ENCODE results near the gene WDR5B. TPM values are rescaled to one million over a fixed set of nuclear protein-coding genes. Genes with fewer than 3 reads are reported as not detected.
"Not testable (repeated sequence)": the region's sequence is repeated elsewhere in the genome, so short reads cannot be mapped to it uniquely, and the experiment has no call there.

Gene WDR5B
- total and polyA plus RNA-seq, 2 experiments from 2014 or later, result 3.7 to 5.6 TPM

DNA sequence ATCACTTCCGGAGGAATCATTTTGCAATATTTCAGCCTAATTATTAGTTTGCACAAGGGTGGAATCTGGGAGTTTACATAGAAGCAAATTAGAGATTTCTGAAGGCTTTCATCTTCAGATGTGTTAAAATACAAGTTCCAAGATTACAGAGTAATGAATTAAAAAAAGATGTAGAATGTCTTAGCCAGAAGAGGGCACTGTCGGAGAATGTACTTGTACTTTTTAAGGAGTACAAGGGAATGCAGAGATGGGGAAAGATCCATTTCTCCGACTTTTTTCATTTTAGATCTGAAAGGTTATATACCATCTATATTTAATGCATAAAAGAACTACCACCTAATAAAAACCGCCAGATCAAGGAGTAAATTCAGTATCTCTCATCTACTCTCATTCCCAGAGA is 43.1 kb upstream of the WDR5B start:
- no peak overlapping the region for H3K4me3 ChIP-seq
- H3K4me1 ChIP-seq (ENCODE audit: insufficient read depth), result no peaks in the 10 kb centered on the region
- peaks cover 76% of the 10 kb centered on the region for H3K79me2 ChIP-seq (ENCODE audit: insufficient read depth)
- WGBS, 2 experiments (ENCODE audit: low coverage in 1 of 2, low lambda C conversion rate in 2 of 2, missing lambda C conversion rate in 2 of 2), result 27 to 35% methylated on average over 4 of the region's 4 CpGs
- H3K36me3 ChIP-seq (ENCODE audit: low read depth), result peaks cover 52% of the 10 kb centered on the region
- H3F3A ChIP-seq (ENCODE audit: insufficient read depth), result peaks cover 9% of the 10 kb centered on the region
- no peak overlapping the region for H3K4me2 ChIP-seq (ENCODE audit: unreplicated experiment)
- TF ChIP-seq EZH2phosphoT487 (IDR thresholded peaks at IDR 0.05; ENCODE audit: insufficient read depth, low read depth) (no peak), EZH2 (IDR thresholded peaks at IDR 0.05; ENCODE audit: insufficient read depth, poor library complexity, severe bottlenecking) (no peak)
- H3K27me3 ChIP-seq (replicated peaks; ENCODE audit: insufficient read depth), result no peaks in the 10 kb centered on the region
- H4K20me1 ChIP-seq (ENCODE audit: insufficient read depth), result no peaks in the 10 kb centered on the region
- H3K9me2 ChIP-seq (ENCODE audit: insufficient read depth), result no peaks in the 10 kb centered on the region
- in situ Hi-C loops (cut with MboI), result loop anchor here (25.0 kb wide), 1 partner anchor 228 kb away; the partner anchor contains the start of gene PARP14
- no peak overlapping the region for H3K27ac ChIP-seq
- H3K9ac ChIP-seq, result no peak overlapping the region
- DNase-seq, result peak; percentile 75
- no peak overlapping the region for H2AFZ ChIP-seq
- H3K9me3 ChIP-seq (ENCODE audit: low read depth), result no peaks in the 10 kb centered on the region

DNA sequence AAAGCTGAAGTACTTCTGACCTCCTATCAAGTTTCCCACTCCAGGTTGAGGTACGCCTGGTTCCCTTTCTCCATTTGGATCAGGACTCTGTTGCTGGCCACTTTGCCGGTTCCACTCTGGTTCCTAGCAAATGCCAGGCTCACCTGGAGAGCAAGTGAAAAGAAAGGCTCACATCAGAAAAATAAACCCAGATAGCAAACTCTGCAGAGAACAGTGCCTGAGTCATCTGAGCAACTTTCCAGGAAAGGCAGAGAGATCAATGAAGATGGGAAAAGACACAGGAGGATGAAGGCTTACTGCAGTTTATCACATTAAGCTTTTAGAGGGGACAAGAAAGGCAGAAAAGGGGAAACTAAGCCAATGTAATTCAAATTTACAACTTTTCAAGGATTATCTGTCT is 41.8 kb upstream of the WDR5B start:
- H3K4me1 ChIP-seq (ENCODE audit: insufficient read depth), result no peaks in the 10 kb centered on the region
- H3K4me2 ChIP-seq (ENCODE audit: unreplicated experiment), result no peak overlapping the region
- 98 to 100% methylated on average over 2 of the region's 2 CpGs for WGBS, 2 experiments (ENCODE audit: low coverage in 1 of 2, low lambda C conversion rate in 2 of 2, missing lambda C conversion rate in 2 of 2)
- no peak for DNase-seq
- H3K27me3 ChIP-seq (replicated peaks; ENCODE audit: insufficient read depth), result no peaks in the 10 kb centered on the region
- no peak overlapping the region for H2AFZ ChIP-seq
- H3K79me2 ChIP-seq (ENCODE audit: insufficient read depth), result peaks cover 63% of the 10 kb centered on the region
- peaks cover 54% of the 10 kb centered on the region for H3K36me3 ChIP-seq (ENCODE audit: low read depth)
- no peaks in the 10 kb centered on the region for H4K20me1 ChIP-seq (ENCODE audit: insufficient read depth)
- H3K4me3 ChIP-seq, result no peak overlapping the region
- H3K9me3 ChIP-seq (ENCODE audit: low read depth), result no peaks in the 10 kb centered on the region
- no peak for TF ChIP-seq EZH2 (IDR thresholded peaks at IDR 0.05; ENCODE audit: insufficient read depth, poor library complexity, severe bottlenecking)
- no peak for TF ChIP-seq EZH2phosphoT487 (IDR thresholded peaks at IDR 0.05; ENCODE audit: insufficient read depth, low read depth)
- peaks cover 9% of the 10 kb centered on the region for H3F3A ChIP-seq (ENCODE audit: insufficient read depth)
- no peaks in the 10 kb centered on the region for H3K9me2 ChIP-seq (ENCODE audit: insufficient read depth)
- no peak overlapping the region for H3K9ac ChIP-seq
- in situ Hi-C loops (cut with MboI), result loop anchor here (25.0 kb wide), 1 partner anchor 230 kb away; the partner anchor contains the start of gene PARP14
- no peak overlapping the region for H3K27ac ChIP-seq

DNA sequence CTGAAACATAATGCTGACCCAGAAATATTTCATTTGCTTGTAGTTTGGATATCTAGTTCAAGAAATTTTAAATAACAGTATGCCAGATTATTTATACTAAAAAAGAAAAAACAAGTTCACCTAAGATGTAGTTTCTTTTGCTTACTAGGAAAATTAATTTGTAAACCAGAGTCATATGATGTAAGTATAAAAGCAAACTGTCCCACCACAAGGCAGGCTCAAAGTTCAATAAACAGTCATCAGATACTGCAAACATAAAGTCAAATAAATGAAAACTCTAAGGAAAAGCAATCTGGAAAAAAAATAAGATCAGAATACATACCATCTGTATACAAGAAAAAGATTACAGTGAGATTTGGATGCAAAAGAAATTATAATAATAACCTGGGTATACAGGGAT is 40.2 kb upstream of the WDR5B start:
- no peaks in the 10 kb centered on the region for H3K9me3 ChIP-seq (ENCODE audit: low read depth)
- no peak for DNase-seq
- TF ChIP-seq EZH2phosphoT487 (IDR thresholded peaks at IDR 0.05; ENCODE audit: insufficient read depth, low read depth), result no peak
- TF ChIP-seq EZH2 (IDR thresholded peaks at IDR 0.05; ENCODE audit: insufficient read depth, poor library complexity, severe bottlenecking), result no peak
- in situ Hi-C loops (cut with MboI), result loop anchor here (25.0 kb wide), 1 partner anchor 231 kb away; the partner anchor contains the start of gene PARP14
- peaks cover 49% of the 10 kb centered on the region for H3K36me3 ChIP-seq (ENCODE audit: low read depth)
- no peak overlapping the region; the same call in 1 of the 2 replicates for H3K9ac ChIP-seq
- peaks cover 54% of the 10 kb centered on the region for H3K79me2 ChIP-seq (ENCODE audit: insufficient read depth)
- no peak overlapping the region for H3K4me2 ChIP-seq (ENCODE audit: unreplicated experiment)
- peaks cover 9% of the 10 kb centered on the region for H3F3A ChIP-seq (ENCODE audit: insufficient read depth)
- H3K27me3 ChIP-seq (replicated peaks; ENCODE audit: insufficient read depth), result no peaks in the 10 kb centered on the region
- H3K4me3 ChIP-seq, result no peak overlapping the region
- H3K27ac ChIP-seq, result no peak overlapping the region
- no peak overlapping the region for H2AFZ ChIP-seq
- H4K20me1 ChIP-seq (ENCODE audit: insufficient read depth), result no peaks in the 10 kb centered on the region
- H3K9me2 ChIP-seq (ENCODE audit: insufficient read depth), result no peaks in the 10 kb centered on the region
- H3K4me1 ChIP-seq (ENCODE audit: insufficient read depth), result 0 out of 2 replicates have a peak, but pooled peaks cover 3% of the 10 kb centered on the region

DNA sequence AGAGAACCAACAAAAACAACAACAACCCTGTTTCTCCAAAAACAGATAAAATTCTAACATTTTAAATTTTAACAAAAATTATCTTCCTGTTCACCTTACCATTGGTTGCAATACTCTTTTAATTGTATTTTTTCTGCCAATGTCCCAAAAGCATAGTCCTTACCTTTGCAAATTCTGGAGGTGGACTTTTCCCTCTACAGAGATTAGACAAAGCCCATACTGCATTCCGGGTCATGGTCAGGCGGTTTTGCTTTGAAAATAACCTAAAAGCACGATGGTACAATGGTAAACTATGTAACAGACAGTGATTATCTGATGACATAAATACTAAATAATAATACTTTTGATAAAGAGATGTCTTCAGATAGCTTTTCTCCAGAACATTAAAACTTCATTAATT is 35.5 kb upstream of the WDR5B start:
- H3K9me3 ChIP-seq (ENCODE audit: low read depth), result no peaks in the 10 kb centered on the region

DNA sequence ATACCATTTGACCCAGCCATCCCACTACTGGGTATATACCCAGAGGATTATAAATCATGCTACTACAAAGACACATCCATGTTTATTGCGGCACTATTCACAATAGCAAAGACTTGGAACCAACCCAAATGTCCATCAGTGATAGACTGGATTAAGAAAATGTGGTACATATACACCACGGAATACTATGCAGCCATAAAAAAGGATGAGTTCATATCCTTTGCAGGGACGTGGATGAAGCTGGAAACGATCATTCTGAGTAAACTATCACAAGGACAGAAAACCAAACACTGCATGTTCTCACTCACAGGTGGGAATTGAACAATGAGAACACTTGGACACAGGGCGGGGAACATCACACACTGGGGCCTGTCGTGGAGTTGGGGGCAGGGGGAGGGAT is 32.4 kb upstream of the WDR5B start:
- in situ Hi-C loops (cut with MboI); H3F3A ChIP-seq (ENCODE audit: insufficient read depth); H3K9me2 ChIP-seq (ENCODE audit: insufficient read depth); DNase-seq; H3K4me2 ChIP-seq (ENCODE audit: unreplicated experiment); H2AFZ ChIP-seq; H3K4me1 ChIP-seq (ENCODE audit: insufficient read depth); H3K27me3 ChIP-seq (replicated peaks; ENCODE audit: insufficient read depth); H3K9ac ChIP-seq; H3K4me3 ChIP-seq; H3K9me3 ChIP-seq (ENCODE audit: low read depth); H3K27ac ChIP-seq; H4K20me1 ChIP-seq (ENCODE audit: insufficient read depth): not testable (repeated sequence)
- 93 to 94% methylated on average over 6 of the region's 6 CpGs for WGBS, 2 experiments (ENCODE audit: low coverage in 1 of 2, low lambda C conversion rate in 2 of 2, missing lambda C conversion rate in 2 of 2)
- H3K36me3 ChIP-seq (ENCODE audit: low read depth), result peaks cover 65% of the 10 kb centered on the region
- peaks cover 83% of the 10 kb centered on the region for H3K79me2 ChIP-seq (ENCODE audit: insufficient read depth)

More for the DNA sequence above, 35.5 kb upstream of the WDR5B start:
- H3K27ac ChIP-seq, result no peak overlapping the region
- peaks cover 73% of the 10 kb centered on the region for H3K79me2 ChIP-seq (ENCODE audit: insufficient read depth)
- H3K9me2 ChIP-seq (ENCODE audit: insufficient read depth), result no peaks in the 10 kb centered on the region
- 0 out of 2 replicates have a peak, but pooled peaks cover 5% of the 10 kb centered on the region for H3F3A ChIP-seq (ENCODE audit: insufficient read depth)
- no peak overlapping the region for H3K4me3 ChIP-seq
- in situ Hi-C loops (cut with MboI), result loop anchor here (25.0 kb wide), 1 partner anchor 236 kb away; the partner anchor contains the start of gene PARP14
- H3K4me1 ChIP-seq (ENCODE audit: insufficient read depth), result 0 out of 2 replicates have a peak, but pooled peaks cover 3% of the 10 kb centered on the region
- H2AFZ ChIP-seq, result no peak overlapping the region
- no peak overlapping the region for H3K9ac ChIP-seq
- 87 to 93% methylated on average over 3 of the region's 3 CpGs for WGBS, 2 experiments (ENCODE audit: low coverage in 1 of 2, low lambda C conversion rate in 2 of 2, missing lambda C conversion rate in 2 of 2)
- no peak for DNase-seq
- no peaks in the 10 kb centered on the region for H4K20me1 ChIP-seq (ENCODE audit: insufficient read depth)
- TF ChIP-seq EZH2 (IDR thresholded peaks at IDR 0.05; ENCODE audit: insufficient read depth, poor library complexity, severe bottlenecking), result no peak
- TF ChIP-seq EZH2phosphoT487 (IDR thresholded peaks at IDR 0.05; ENCODE audit: insufficient read depth, low read depth), result no peak
- H3K36me3 ChIP-seq (ENCODE audit: low read depth), result peaks cover 60% of the 10 kb centered on the region
- no peaks in the 10 kb centered on the region for H3K27me3 ChIP-seq (replicated peaks; ENCODE audit: insufficient read depth)
- H3K4me2 ChIP-seq (ENCODE audit: unreplicated experiment), result no peak overlapping the region

DNA sequence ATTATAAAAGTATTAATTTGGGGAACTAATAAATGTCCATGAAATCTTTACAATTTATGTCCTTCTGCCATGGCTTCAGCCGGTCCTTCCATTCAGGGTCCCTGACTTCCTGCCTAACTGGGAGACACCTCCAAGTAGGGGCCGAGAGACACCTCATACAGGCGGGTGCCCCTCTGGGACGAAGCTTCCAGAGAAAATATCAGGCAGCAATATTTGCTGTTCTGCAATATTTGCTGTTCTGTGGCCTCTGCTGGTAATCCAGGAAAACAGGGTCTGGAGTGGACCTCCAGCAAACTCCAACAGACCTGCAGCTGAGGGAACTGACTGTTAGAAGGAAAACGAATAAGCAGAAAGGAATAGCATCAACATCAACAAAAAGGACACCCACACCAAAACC is 28.6 kb upstream of the WDR5B start:
- H3K27ac ChIP-seq; H3K9me3 ChIP-seq (ENCODE audit: low read depth); H2AFZ ChIP-seq; H3K4me3 ChIP-seq; H3K4me1 ChIP-seq (ENCODE audit: insufficient read depth); DNase-seq; H3K9me2 ChIP-seq (ENCODE audit: insufficient read depth); in situ Hi-C loops (cut with MboI); H3K4me2 ChIP-seq (ENCODE audit: unreplicated experiment); H3K27me3 ChIP-seq (replicated peaks; ENCODE audit: insufficient read depth); H3F3A ChIP-seq (ENCODE audit: insufficient read depth); H4K20me1 ChIP-seq (ENCODE audit: insufficient read depth); H3K9ac ChIP-seq: not testable (repeated sequence)
- peaks cover 63% of the 10 kb centered on the region for H3K36me3 ChIP-seq (ENCODE audit: low read depth)
- 91 to 95% methylated on average over 5 of the region's 5 CpGs for WGBS, 2 experiments (ENCODE audit: low coverage in 1 of 2, low lambda C conversion rate in 2 of 2, missing lambda C conversion rate in 2 of 2)
- H3K79me2 ChIP-seq (ENCODE audit: insufficient read depth), result peaks cover 94% of the 10 kb centered on the region
